Measurements from ENCODE around the gene RB1. TPM values are rescaled to one million over a fixed set of nuclear protein-coding genes. Genes with fewer than 3 reads are reported as not detected.

The RB1 gene
- polyA plus RNA-seq, 2 of the 4 experiments (the other 2 are of a cell fraction), result 17.7 to 22.2 TPM

- FAIRE-seq (no peak), DNase-seq (ENCODE audit: low read depth in 1 of 2, low spot score in 1 of 2) (no peak), ATAC-seq (no peak)
- 77% methylated on average over 4 of the region's 4 CpGs for WGBS (ENCODE audit: missing lambda C conversion rate)
- H3K27ac ChIP-seq, result no peak overlapping the region
- no peaks in the 10 kb centered on the region for H3K4me1 ChIP-seq
- H3K4me2 ChIP-seq, result no peak overlapping the region
- TF ChIP-seq HDAC2 (IDR thresholded peaks at IDR 0.05) (no peak), CHD2 (IDR thresholded peaks at IDR 0.05; ENCODE audit: low read length, partially characterized antibody) (no peak), HOXB13 (CRISPR knock-in tag; IDR thresholded peaks at IDR 0.05; ENCODE audit: low read depth) (no peak)
- POLR2A ChIA-PET, result no interaction called here
- CTCF ChIA-PET, result no interaction called here
- H3K4me3 ChIP-seq, result no peak overlapping the region
- no peaks in the 10 kb centered on the region for H3K9me3 ChIP-seq
Observed at GRCh38 chr13:48273346-48273745, 30.2 kb upstream of the RB1 start.

GRCh38 chr13:48275507-48275906 lies 28.0 kb upstream of the RB1 start:
- 75% methylated on average over 4 of the region's 4 CpGs for WGBS (ENCODE audit: missing lambda C conversion rate)
- FAIRE-seq (no peak), DNase-seq (ENCODE audit: low read depth in 1 of 2, low spot score in 1 of 2) (no peak), ATAC-seq (no peak)
- POLR2A ChIA-PET, result no interaction called here
- TF ChIP-seq USF2 (IDR thresholded peaks at IDR 0.05) (no peak), KDM1A (IDR thresholded peaks at IDR 0.05; ENCODE audit: low read depth) (no peak), EHF (CRISPR knock-in tag; IDR thresholded peaks at IDR 0.05) (no peak), TFCP2L1 (CRISPR knock-in tag; IDR thresholded peaks at IDR 0.05) (no peak), EP300 (IDR thresholded peaks at IDR 0.05) (no peak), ZNF302 (CRISPR knock-in tag; IDR thresholded peaks at IDR 0.05) (no peak), JUNB (IDR thresholded peaks at IDR 0.05) (no peak), HOXB13 (CRISPR knock-in tag; IDR thresholded peaks at IDR 0.05; ENCODE audit: low read depth) (no peak), PBX3 (IDR thresholded peaks at IDR 0.05) (no peak), PHF8 (IDR thresholded peaks at IDR 0.05; ENCODE audit: borderline replicate concordance, low read depth) (no peak), SMC3 (IDR thresholded peaks at IDR 0.05) (no peak), RFX5 (IDR thresholded peaks at IDR 0.05) (no peak), POLR2A (IDR thresholded peaks at IDR 0.05; ENCODE audit: low read length) (no peak)
- TF ChIP-seq, protein P1, sequence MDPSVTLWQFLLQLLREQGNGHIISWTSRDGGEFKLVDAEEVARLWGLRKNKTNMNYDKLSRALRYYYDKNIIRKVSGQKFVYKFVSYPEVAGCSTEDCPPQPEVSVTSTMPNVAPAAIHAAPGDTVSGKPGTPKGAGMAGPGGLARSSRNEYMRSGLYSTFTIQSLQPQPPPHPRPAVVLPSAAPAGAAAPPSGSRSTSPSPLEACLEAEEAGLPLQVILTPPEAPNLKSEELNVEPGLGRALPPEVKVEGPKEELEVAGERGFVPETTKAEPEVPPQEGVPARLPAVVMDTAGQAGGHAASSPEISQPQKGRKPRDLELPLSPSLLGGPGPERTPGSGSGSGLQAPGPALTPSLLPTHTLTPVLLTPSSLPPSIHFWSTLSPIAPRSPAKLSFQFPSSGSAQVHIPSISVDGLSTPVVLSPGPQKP (IDR thresholded peaks at IDR 0.05; ENCODE audit: low read depth, low read length), result no peak
- TF ChIP-seq, protein P2, sequence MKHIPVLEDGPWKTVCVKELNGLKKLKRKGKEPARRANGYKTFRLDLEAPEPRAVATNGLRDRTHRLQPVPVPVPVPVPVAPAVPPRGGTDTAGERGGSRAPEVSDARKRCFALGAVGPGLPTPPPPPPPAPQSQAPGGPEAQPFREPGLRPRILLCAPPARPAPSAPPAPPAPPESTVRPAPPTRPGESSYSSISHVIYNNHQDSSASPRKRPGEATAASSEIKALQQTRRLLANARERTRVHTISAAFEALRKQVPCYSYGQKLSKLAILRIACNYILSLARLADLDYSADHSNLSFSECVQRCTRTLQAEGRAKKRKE (CRISPR knock-in tag; IDR thresholded peaks at IDR 0.05; ENCODE audit: low read depth), result no peak
- CTCF ChIA-PET, result no interaction called here
- Histone ChIP-seq H3K4me1 (no peaks in the 10 kb centered on the region), H3K4me2 (no peak overlapping the region), H3K27ac (no peak overlapping the region), H3K4me3 (no peak overlapping the region), H3K9me3 (no peaks in the 10 kb centered on the region)

DNA sequence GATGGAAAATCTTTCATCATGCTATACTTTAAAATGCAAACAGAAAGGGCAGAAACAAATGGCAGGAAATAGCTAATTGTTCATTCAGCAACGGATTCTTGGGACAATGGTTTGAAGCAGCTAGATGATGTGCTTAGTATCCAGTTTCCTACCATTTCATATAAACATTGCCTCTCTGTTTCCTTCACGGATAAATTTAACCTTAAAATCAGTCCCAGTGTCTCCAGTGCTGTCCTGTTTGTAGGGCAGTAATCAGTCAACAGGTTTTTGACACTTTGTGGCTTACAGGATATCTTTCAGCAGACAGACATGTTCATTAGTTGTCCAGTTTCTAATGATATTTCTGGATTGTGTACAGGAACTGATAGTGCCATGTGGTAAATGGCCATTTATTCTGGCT lies 24.7 kb upstream of the RB1 start:
- ATAC-seq (no peak), FAIRE-seq (no peak), DNase-seq (ENCODE audit: low read depth in 1 of 2, low spot score in 1 of 2) (no peak)
- no peak for TF ChIP-seq RAD21 (conservative IDR thresholded peaks at IDR 0.05 in 1 of 2, IDR thresholded peaks at IDR 0.05 in 1 of 2)
- no peak for TF ChIP-seq GATA3 (IDR thresholded peaks at IDR 0.05; ENCODE audit: borderline replicate concordance)
- no peak for TF ChIP-seq HOXB13 (CRISPR knock-in tag; IDR thresholded peaks at IDR 0.05; ENCODE audit: low read depth)
- no peak for TF ChIP-seq JUN (IDR thresholded peaks at IDR 0.05)
- TF ChIP-seq, protein P3, sequence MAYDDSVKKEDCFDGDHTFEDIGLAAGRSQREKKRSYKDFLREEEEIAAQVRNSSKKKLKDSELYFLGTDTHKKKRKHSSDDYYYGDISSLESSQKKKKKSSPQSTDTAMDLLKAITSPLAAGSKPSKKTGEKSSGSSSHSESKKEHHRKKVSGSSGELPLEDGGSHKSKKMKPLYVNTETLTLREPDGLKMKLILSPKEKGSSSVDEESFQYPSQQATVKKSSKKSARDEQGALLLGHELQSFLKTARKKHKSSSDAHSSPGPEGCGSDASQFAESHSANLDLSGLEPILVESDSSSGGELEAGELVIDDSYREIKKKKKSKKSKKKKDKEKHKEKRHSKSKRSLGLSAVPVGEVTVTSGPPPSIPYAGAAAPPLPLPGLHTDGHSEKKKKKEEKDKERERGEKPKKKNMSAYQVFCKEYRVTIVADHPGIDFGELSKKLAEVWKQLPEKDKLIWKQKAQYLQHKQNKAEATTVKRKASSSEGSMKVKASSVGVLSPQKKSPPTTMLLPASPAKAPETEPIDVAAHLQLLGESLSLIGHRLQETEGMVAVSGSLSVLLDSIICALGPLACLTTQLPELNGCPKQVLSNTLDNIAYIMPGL (CRISPR knock-in tag; IDR thresholded peaks at IDR 0.05; ENCODE audit: borderline replicate concordance), result no peak
- no peak for TF ChIP-seq ZFP36 (IDR thresholded peaks at IDR 0.05; ENCODE audit: borderline replicate concordance, partially characterized antibody)
- TF ChIP-seq HEYL (CRISPR knock-in tag; IDR thresholded peaks at IDR 0.05), result no peak
- TF ChIP-seq MYC (IDR thresholded peaks at IDR 0.05; ENCODE audit: borderline replicate concordance, low read length), result no peak
- no peak for TF ChIP-seq KDM5A (IDR thresholded peaks at IDR 0.05)
- TF ChIP-seq TP53 (CRISPR knock-in tag; IDR thresholded peaks at IDR 0.05), result no peak
- ChIA-PET CTCF (no interaction called here), POLR2A (no interaction called here)
- Histone ChIP-seq H3K4me2 (no peak overlapping the region), H3K9me3 (no peaks in the 10 kb centered on the region), H3K4me3 (no peak overlapping the region), H3K4me1 (no peaks in the 10 kb centered on the region), H3K27ac (no peak overlapping the region)
- 43% methylated on average over 2 of the region's 2 CpGs for WGBS (ENCODE audit: missing lambda C conversion rate)

All from A549 (cell line).